K562 (cell line): ENCODE results near the gene PACSIN1. TPM values are rescaled to one million over a fixed set of nuclear protein-coding genes. Genes with fewer than 3 reads are reported as not detected.
A peak's percentile ranks its signal among the peaks of the same experiment; 100 is the strongest.

ENCODE experiments used
- ATAC-seq: fragments of 200-7000 bp; cut with Tn5 transposase; 3 replicates; pipeline ENCODE4 v1.9.1; 2020; ENCODE audit warnings: moderate library complexity
- BruUV-seq: library from RNA; stranded (reverse); fragments of 400-500 nt; replicated peaks from 2 replicates; lab custom pipeline; 2021; lab: Mats Ljungman, UMichigan
- CTCF ChIA-PET: fragments of 300-600 bp; formaldehyde crosslinking; extraction: SDS; loops from one replicate; lab custom pipeline; 2021; ENCODE audit warnings: low intra/inter-chr PET ratio; lab: Yijun Ruan, JAX
- POLR2A ChIA-PET: fragments of 300-600, 350-650 bp; sonication (Branson Sonifier 250); formaldehyde crosslinking; extraction: SDS; loops from one replicate; lab custom pipeline; 2021; ENCODE audit warnings: antibody characterized with exemption, inconsistent platforms; lab: Yijun Ruan, JAX
- DNase-seq, 4 experiments: peaks; one replicate each; pipeline versions ENCODE4 v3.0.0 to v3.0.0-alpha.2; 2011 to 2018; ENCODE audit warnings: low spot score in 3 of 4, mixed read lengths in 3 of 4; ENCODE audit errors: extremely low read depth in 1 of 4
- FAIRE-seq: peaks from 2 replicates; lab custom pipeline; 2011; peaks lifted over from hg19 to GRCh38; lab: Jason Lieb, UNC
- H2AFZ ChIP-seq: 2 replicates; pipeline ENCODE4 v1.6.0; 2011; ENCODE audit warnings: low read depth, low read length, control low read depth, inconsistent platforms
- H3K27ac ChIP-seq: fragments of 200-600 bp; 3 replicates; pipeline ENCODE4 v1.8.0; 2011; ENCODE audit warnings: low read depth, mild to moderate bottlenecking, control low read depth, inconsistent platforms, low read length, moderate library complexity, mixed read lengths; ENCODE audit errors: extremely low read depth
- H3K27me3 ChIP-seq, 2 experiments: fragments of 300-600 bp in 1 of 2; 2 replicates in 1 of 2; 3 replicates in 1 of 2; pipeline versions ENCODE4 v1.6.0 to v1.8.0; 2011; ENCODE audit warnings: inconsistent platforms in 2 of 2, low read length in 2 of 2, mild to moderate bottlenecking in 1 of 2, mixed read lengths in 1 of 2, moderate library complexity in 1 of 2; ENCODE audit not compliant: control insufficient read depth in 2 of 2, insufficient read depth in 2 of 2
- H3K36me3 ChIP-seq: fragments of 300-600 bp; 3 replicates; pipeline ENCODE4 v1.8.0; 2011; ENCODE audit warnings: mild to moderate bottlenecking, low read length, inconsistent platforms; ENCODE audit not compliant: control insufficient read depth, insufficient read depth
- H3K4me1 ChIP-seq, 2 experiments: fragments of 200-600 bp in 1 of 2; replicated peaks in 1 of 2; 2 replicates in 1 of 2; 3 replicates in 1 of 2; pipeline versions ENCODE4 v1.5.1 to v1.8.0; 2011; ENCODE audit warnings: inconsistent platforms in 2 of 2, low read length in 2 of 2, mild to moderate bottlenecking in 1 of 2, mixed read lengths in 1 of 2, moderate library complexity in 1 of 2; ENCODE audit not compliant: control insufficient read depth in 2 of 2, insufficient read depth in 2 of 2
- H3K4me2 ChIP-seq: 2 replicates; pipeline ENCODE4 v1.6.1; 2011; ENCODE audit warnings: low read length, control low read depth, inconsistent platforms, mixed read lengths; ENCODE audit not compliant: insufficient read depth
- H3K4me3 ChIP-seq: fragments of 200-600 bp; sonication (generic), shearing (Covaris generic); 2 replicates; pipeline ENCODE4 v1.5.1; 2016; ENCODE audit warnings: control low read depth, inconsistent platforms
- H3K79me2 ChIP-seq: fragments of 200-600 bp; 3 replicates; pipeline ENCODE4 v1.8.0; 2011; ENCODE audit warnings: low read length, inconsistent platforms; ENCODE audit not compliant: control insufficient read depth, insufficient read depth
- H3K9ac ChIP-seq, 2 experiments: 2 replicates each; pipeline versions ENCODE4 v1.6.0 to v1.6.1; 2011; ENCODE audit warnings: low read depth in 2 of 2, low read length in 2 of 2, control low read depth in 1 of 2, inconsistent platforms in 1 of 2, mild to moderate bottlenecking in 1 of 2, mixed read lengths in 1 of 2; ENCODE audit not compliant: insufficient read depth in 1 of 2
- H3K9me1 ChIP-seq: one replicate; pipeline ENCODE4 v1.6.0; 2011; ENCODE audit warnings: inconsistent platforms, mild to moderate bottlenecking, low read length, moderate library complexity; ENCODE audit not compliant: control insufficient read depth, insufficient read depth
- H3K9me3 ChIP-seq: replicated peaks from 2 replicates; pipeline ENCODE4 v1.5.1; 2011; ENCODE audit warnings: low read depth, low read length, inconsistent platforms; ENCODE audit not compliant: control insufficient read depth, insufficient read depth
- H4K20me1 ChIP-seq: replicated peaks from 2 replicates; pipeline ENCODE4 v1.6.1; 2011; ENCODE audit warnings: low read length, inconsistent platforms, mixed read lengths; ENCODE audit not compliant: control insufficient read depth, insufficient read depth
- ARNT ChIP-seq, 2 experiments: fragments of 450-650 bp; IDR thresholded peaks; 2 replicates each; pipeline ENCODE4 v1.6.1; 2016; ENCODE audit warnings: mild to moderate bottlenecking in 1 of 2
- BRD4 ChIP-seq: fragments of 200-600 bp; sonication (generic); IDR thresholded peaks from 2 replicates; pipeline ENCODE4 v1.6.1; 2017; ENCODE audit warnings: inconsistent platforms
- CTCF ChIP-seq, 3 experiments: IDR thresholded peaks in 2 of 3; conservative IDR thresholded peaks in 1 of 3; 2 replicates each; pipeline ENCODE4 v1.5.1; 2011 to 2012; ENCODE audit warnings: low read length in 3 of 3, mild to moderate bottlenecking in 3 of 3, control low read depth in 2 of 3, improper control_type of control experiment in 1 of 3, inconsistent platforms in 1 of 3, low read depth in 1 of 3, mixed read lengths in 1 of 3, moderate library complexity in 1 of 3; ENCODE audit not compliant: insufficient read depth in 2 of 3
- FOSL1 ChIP-seq: fragments of 200-800 bp; sonication (Bioruptor generic); conservative IDR thresholded peaks from 2 replicates; pipeline ENCODE4 v1.6.1; 2016; ENCODE audit warnings: missing genetic modification characterization, missing compliant biosample characterization
- HBP1 ChIP-seq: fragments of 450-650 bp; formaldehyde crosslinking; IDR thresholded peaks from 2 replicates; pipeline ENCODE4 v1.4.0; 2022; ENCODE audit warnings: missing genetic modification characterization
- HOXB6 ChIP-seq: fragments of 250-450 bp; sonication (Bioruptor Pico); IDR thresholded peaks from 2 replicates; pipeline ENCODE4 v1.5.1; 2022; ENCODE audit warnings: mild to moderate bottlenecking, borderline replicate concordance
- MTA3 ChIP-seq: fragments of 450-650 bp; formaldehyde crosslinking; IDR thresholded peaks from 2 replicates; pipeline ENCODE4 v1.6.1; 2017; ENCODE audit warnings: mild to moderate bottlenecking, borderline replicate concordance
- MYC ChIP-seq, 2 experiments: fragments of 250-450 bp in 1 of 2; sonication (Bioruptor Pico) in 1 of 2; IDR thresholded peaks; 2 replicates each; pipeline versions ENCODE4 v1.5.1 to v1.6.1; 2012 to 2021; ENCODE audit warnings: low read depth in 2 of 2, borderline replicate concordance in 1 of 2, improper control_type of control experiment in 1 of 2, low read length in 1 of 2, mild to moderate bottlenecking in 1 of 2, moderate library complexity in 1 of 2
- NEUROD1 ChIP-seq: fragments of 150-350 bp; IDR thresholded peaks from 2 replicates; pipeline ENCODE4 v1.6.1; 2014; ENCODE audit warnings: borderline replicate concordance, low read length, low read depth; ENCODE audit not compliant: partially characterized antibody
- RAD51 ChIP-seq: fragments of 450-650 bp; IDR thresholded peaks from 2 replicates; pipeline ENCODE4 v1.7.1; 2016; ENCODE audit warnings: low read depth, mild to moderate bottlenecking, borderline replicate concordance
- SMAD2 ChIP-seq: fragments of 150-350 bp; IDR thresholded peaks from 2 replicates; pipeline ENCODE4 v1.6.1; 2014; ENCODE audit warnings: low read depth, mild to moderate bottlenecking, low read length
- TAL1 ChIP-seq: fragments of 450-650 bp; IDR thresholded peaks from 2 replicates; pipeline ENCODE4 v1.6.1; 2016; ENCODE audit warnings: mild to moderate bottlenecking
- WGBS: fragments of 100-300 bp; shearing (Covaris generic); methylation state at CpG from one replicate; pipeline ENCODE4 v1.1.6; 2016; ENCODE audit warnings: low coverage, mixed read lengths; ENCODE audit not compliant: insufficient coverage; ENCODE audit errors: missing lambda C conversion rate; 5-methylcytosine and 5-hydroxymethylcytosine counted together
- in situ Hi-C: fragments of 300-500 bp; cut with MboI; formaldehyde crosslinking; loops from 4 replicates; pipeline ENCODE4 v1.15.0; 2018; ENCODE audit warnings: inconsistent platforms, mixed read lengths
- intact Hi-C: fragments of 100-400 bp; cut with micrococcal nuclease; formaldehyde crosslinking; loops from 2 replicates; pipeline ENCODE4 v1.14.2; 2022
- polyA plus RNA-seq, 8 experiments: library from polyadenylated mRNA; depleted of rRNA in 4 of 8; stranded (reverse) in 5 of 8; unstranded in 3 of 8; fragments of >200 nt; fragmentation: Nextera tagmentation in 2 of 8; fragmentation: Illumina TruSeq in 1 of 8; extraction: Ambion mirVana in 2 of 8; extraction: Trizol in 1 of 8; gene quantifications; 2 replicates each; pipeline versions ENCODE4 v1.2.1 to v1.2.3, GENCODE V29; 2011 to 2014; ENCODE audit warnings: inconsistent platforms in 1 of 8, missing spikeins in 1 of 8
- total RNA-seq, 7 experiments: library from RNA; depleted of rRNA in 6 of 7; stranded (reverse); fragments of >200 nt in 6 of 7; fragmentation: Illumina TruSeq in 2 of 7; extraction: Trizol in 2 of 7; gene quantifications; 2 replicates each; pipeline versions ENCODE4 v1.2.1 to v1.2.3, GENCODE V29; 2011 to 2021; ENCODE audit warnings: low replicate concordance in 1 of 7

Gene PACSIN1
- total and polyA plus RNA-seq, 9 of the 15 experiments (the other 6 are each of a cell fraction or from before 2014, with no cell fraction given), result 0.01 to 1.7 (median 0.45) TPM

GRCh38 chr6:34424200-34425131 is 41.4 kb upstream of the PACSIN1 start:
- Histone ChIP-seq H3K79me2 (peaks cover 60% of the 10 kb centered on the region), H3K27ac (peak overlapping the region; percentile 81), H3K9ac (peak overlapping the region; percentile 95 to 100), H3K9me1 (no peaks in the 10 kb centered on the region), H3K4me1 (peaks cover 10 to 20% of the 10 kb centered on the region in 2 experiments; a peak in 4 of 5 replicates), H4K20me1 (0 out of 2 replicates have a peak, but pooled peaks cover 7% of the 10 kb centered on the region), H3K36me3 (peaks cover 60% of the 10 kb centered on the region), H3K27me3 (no peaks in the 10 kb centered on the region), H3K4me3 (peak overlapping the region; percentile 65), H2AFZ (no peak overlapping the region), H3K4me2 (peak overlapping the region; percentile 100), H3K9me3 (no peaks in the 10 kb centered on the region)
- intact Hi-C loops (no loop called here), in situ Hi-C loops (no loop called here)
- ChIA-PET POLR2A (interaction anchor here (0.8 to 4.6 kb wide), 17 partner anchors 9 to 262 kb away, joined by 3 to 65 read pairs (median 3); partner anchors contain the start of gene SMIM29), CTCF (interaction anchor here (0.5 to 0.6 kb wide), 2 partner anchors 9 to 160 kb away, joined by 3 read pairs; no protein-coding TSS in a partner anchor)
- WGBS, result 38% methylated on average over 19 of the region's 19 CpGs
- FAIRE-seq (no peak), DNase-seq (peak in 2 of 4 experiments; percentile 51), ATAC-seq (no peak)
- BruUV-seq, result no TSS peak
- TF ChIP-seq ARNT (IDR thresholded peaks at IDR 0.05) (no peak), NEUROD1 (no peak), FOSL1 (tag) (no peak), RAD51 (no peak), HOXB6 (CRISPR knock-in tag) (no peak), MYC (IDR thresholded peaks at IDR 0.05; ENCODE audit: low read depth, low read length) (no peak; the same call in 1 of the 2 replicates), MYC (CRISPR knock-in tag; IDR thresholded peaks at IDR 0.05; ENCODE audit: borderline replicate concordance, low read depth) (no peak), TAL1 (no peak), BRD4 (no peak), HBP1 (CRISPR knock-in tag) (no peak), MTA3 (no peak), SMAD2 (no peak), CTCF (IDR thresholded peaks at IDR 0.05 in 2 of 3, conservative IDR thresholded peaks at IDR 0.05 in 1 of 3; ENCODE audit: insufficient read depth in 2 of 3, low read depth in 1 of 3, low read length in 3 of 3) (no peak)
